ENCODE results near the gene E2F1. TPM values are rescaled to one million over a fixed set of nuclear protein-coding genes. Genes with fewer than 3 reads are reported as not detected.
A peak's percentile ranks its signal among the peaks of the same experiment; 100 is the strongest.

E2F1 gene
- total RNA-seq, 1 experiment from 2014 or later = 44.2 TPM

DNA sequence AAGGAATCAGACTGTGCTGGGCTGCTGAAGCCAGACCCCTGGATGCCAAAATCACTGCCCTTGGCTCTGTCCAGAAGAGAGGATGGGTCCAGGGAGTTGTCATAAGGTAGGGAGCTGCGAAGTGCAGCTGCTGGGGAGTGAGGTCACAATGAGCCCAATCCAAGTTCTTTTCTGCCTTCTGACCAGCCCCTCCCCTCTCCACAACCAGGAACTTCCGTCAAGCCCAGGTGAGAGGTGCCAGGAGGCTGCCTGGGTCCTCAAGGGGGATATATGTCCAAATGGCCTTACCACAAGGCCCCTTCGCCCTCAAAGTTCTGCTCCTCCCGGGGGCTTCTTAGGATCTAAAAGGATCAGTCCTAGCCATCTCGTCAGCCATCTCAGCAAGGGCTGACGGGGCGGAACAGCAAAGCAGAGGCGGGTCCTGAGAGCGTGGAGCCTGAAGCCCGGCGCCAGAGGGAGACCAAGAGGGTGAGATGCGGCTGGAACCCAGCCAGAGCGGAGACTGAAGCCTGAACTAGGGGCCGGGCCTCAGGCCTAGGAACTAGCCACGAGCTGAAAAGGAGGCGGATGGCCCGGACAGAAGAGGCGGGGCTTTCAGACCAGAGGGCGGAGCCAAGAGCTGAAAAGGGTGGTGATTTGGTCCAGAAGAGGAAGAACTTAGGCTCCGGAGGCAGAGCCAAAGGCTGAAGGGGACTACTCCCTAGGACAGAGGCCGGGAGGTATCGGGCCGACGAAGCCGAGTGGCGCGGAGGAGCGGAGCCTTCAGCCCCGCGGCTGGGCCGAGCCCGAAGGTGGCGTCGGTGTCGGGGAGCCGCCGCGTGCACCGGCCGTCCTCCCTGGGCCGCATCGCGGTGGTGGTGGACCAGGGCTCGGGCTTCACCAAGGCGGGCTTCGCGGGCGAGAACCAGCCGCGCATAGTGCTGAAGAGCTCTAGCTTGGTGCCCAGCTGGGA, 19.6 kb downstream of the E2F1 start, which contains the start of gene ACTL10:
ACTL10 (plus strand) TSS at position 651 of the 952 bp plus-strand sequence. CDS start 555 bp downstream, outside the sequence.
- H3K4me1 Mint-ChIP-seq = peaks cover 28% of the 10 kb centered on the region
- POLR2A ChIA-PET = interaction anchor here (0.5 to 3.4 kb wide), 15 partner anchors 12 to 404 kb away, joined by 3 to 24 read pairs (median 4); partner anchors contain the start of genes CBFA2T2, CDK5RAP1, PXMP4 and ZNF341
- H3K4me3 Mint-ChIP-seq = peak within 1 kb of the TSS; percentile 80
- H3K27me3 Mint-ChIP-seq (ENCODE audit: low read depth) = peaks cover 16% of the 10 kb centered on the region
- no peaks in the 10 kb centered on the region for H3K9me3 Mint-ChIP-seq
- H3K27ac Mint-ChIP-seq = peak within 1 kb of the TSS; percentile 91
- DNase-seq (ENCODE audit: low spot score) (peak; percentile 98), ATAC-seq (peak; percentile 82)
- peaks cover 5% of the 10 kb centered on the region; the same call in 1 of the 2 replicates for H3K36me3 Mint-ChIP-seq
- CTCF ChIA-PET = interaction anchor here (0.6 to 7.9 kb wide), 28 partner anchors 13 to 1284 kb away, joined by 3 to 134 read pairs (median 4); partner anchors contain the start of genes CBFA2T2, CDK5RAP1, PXMP4 and SNTA1
- TF ChIP-seq, protein P1, sequence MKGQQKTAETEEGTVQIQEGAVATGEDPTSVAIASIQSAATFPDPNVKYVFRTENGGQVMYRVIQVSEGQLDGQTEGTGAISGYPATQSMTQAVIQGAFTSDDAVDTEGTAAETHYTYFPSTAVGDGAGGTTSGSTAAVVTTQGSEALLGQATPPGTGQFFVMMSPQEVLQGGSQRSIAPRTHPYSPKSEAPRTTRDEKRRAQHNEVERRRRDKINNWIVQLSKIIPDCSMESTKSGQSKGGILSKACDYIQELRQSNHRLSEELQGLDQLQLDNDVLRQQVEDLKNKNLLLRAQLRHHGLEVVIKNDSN (CRISPR knock-in tag; IDR thresholded peaks at IDR 0.05) = peak; percentile 32; the same call in 1 of the 2 replicates
- TF ChIP-seq NFYB (CRISPR knock-in tag; conservative IDR thresholded peaks at IDR 0.05; ENCODE audit: low read depth) (no peak), ZNF416 (CRISPR knock-in tag; IDR thresholded peaks at IDR 0.05) (no peak), RELA (CRISPR knock-in tag; IDR thresholded peaks at IDR 0.05; ENCODE audit: borderline replicate concordance) (no peak), NR2C2 (CRISPR knock-in tag; IDR thresholded peaks at IDR 0.05) (no peak), ZNF121 (CRISPR knock-in tag; IDR thresholded peaks at IDR 0.05) (no peak), ZNF317 (CRISPR knock-in tag; IDR thresholded peaks at IDR 0.05; ENCODE audit: borderline replicate concordance, low read depth) (no peak), GRHL2 (CRISPR knock-in tag; IDR thresholded peaks at IDR 0.05; ENCODE audit: insufficient replicate concordance, severe bottlenecking) (no peak), IRF2 (CRISPR knock-in tag; IDR thresholded peaks at IDR 0.05; ENCODE audit: borderline replicate concordance, low read depth) (no peak), SOX15 (CRISPR knock-in tag; IDR thresholded peaks at IDR 0.05) (no peak), ELF4 (CRISPR knock-in tag; IDR thresholded peaks at IDR 0.05; ENCODE audit: low read depth) (no peak), KAT7 (CRISPR knock-in tag; IDR thresholded peaks at IDR 0.05; ENCODE audit: borderline replicate concordance) (peak; percentile 9; the same call in 1 of the 2 replicates), GTF2I (CRISPR knock-in tag; conservative IDR thresholded peaks at IDR 0.05) (no peak), TEAD1 (CRISPR knock-in tag; IDR thresholded peaks at IDR 0.05) (no peak), ZNF138 (CRISPR knock-in tag; conservative IDR thresholded peaks at IDR 0.05) (no peak), CBFB (CRISPR knock-in tag; IDR thresholded peaks at IDR 0.05; ENCODE audit: low read depth) (no peak), OVOL2 (CRISPR knock-in tag; IDR thresholded peaks at IDR 0.05; ENCODE audit: borderline replicate concordance) (no peak), JUN (CRISPR knock-in tag; IDR thresholded peaks at IDR 0.05) (no peak)
- TF ChIP-seq, protein P2, sequence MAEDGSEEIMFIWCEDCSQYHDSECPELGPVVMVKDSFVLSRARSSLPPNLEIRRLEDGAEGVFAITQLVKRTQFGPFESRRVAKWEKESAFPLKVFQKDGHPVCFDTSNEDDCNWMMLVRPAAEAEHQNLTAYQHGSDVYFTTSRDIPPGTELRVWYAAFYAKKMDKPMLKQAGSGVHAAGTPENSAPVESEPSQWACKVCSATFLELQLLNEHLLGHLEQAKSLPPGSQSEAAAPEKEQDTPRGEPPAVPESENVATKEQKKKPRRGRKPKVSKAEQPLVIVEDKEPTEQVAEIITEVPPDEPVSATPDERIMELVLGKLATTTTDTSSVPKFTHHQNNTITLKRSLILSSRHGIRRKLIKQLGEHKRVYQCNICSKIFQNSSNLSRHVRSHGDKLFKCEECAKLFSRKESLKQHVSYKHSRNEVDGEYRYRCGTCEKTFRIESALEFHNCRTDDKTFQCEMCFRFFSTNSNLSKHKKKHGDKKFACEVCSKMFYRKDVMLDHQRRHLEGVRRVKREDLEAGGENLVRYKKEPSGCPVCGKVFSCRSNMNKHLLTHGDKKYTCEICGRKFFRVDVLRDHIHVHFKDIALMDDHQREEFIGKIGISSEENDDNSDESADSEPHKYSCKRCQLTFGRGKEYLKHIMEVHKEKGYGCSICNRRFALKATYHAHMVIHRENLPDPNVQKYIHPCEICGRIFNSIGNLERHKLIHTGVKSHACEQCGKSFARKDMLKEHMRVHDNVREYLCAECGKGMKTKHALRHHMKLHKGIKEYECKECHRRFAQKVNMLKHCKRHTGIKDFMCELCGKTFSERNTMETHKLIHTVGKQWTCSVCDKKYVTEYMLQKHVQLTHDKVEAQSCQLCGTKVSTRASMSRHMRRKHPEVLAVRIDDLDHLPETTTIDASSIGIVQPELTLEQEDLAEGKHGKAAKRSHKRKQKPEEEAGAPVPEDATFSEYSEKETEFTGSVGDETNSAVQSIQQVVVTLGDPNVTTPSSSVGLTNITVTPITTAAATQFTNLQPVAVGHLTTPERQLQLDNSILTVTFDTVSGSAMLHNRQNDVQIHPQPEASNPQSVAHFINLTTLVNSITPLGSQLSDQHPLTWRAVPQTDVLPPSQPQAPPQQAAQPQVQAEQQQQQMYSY (CRISPR knock-in tag; IDR thresholded peaks at IDR 0.05) = no peak
- TF ChIP-seq, protein P3, sequence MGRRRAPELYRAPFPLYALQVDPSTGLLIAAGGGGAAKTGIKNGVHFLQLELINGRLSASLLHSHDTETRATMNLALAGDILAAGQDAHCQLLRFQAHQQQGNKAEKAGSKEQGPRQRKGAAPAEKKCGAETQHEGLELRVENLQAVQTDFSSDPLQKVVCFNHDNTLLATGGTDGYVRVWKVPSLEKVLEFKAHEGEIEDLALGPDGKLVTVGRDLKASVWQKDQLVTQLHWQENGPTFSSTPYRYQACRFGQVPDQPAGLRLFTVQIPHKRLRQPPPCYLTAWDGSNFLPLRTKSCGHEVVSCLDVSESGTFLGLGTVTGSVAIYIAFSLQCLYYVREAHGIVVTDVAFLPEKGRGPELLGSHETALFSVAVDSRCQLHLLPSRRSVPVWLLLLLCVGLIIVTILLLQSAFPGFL (CRISPR knock-in tag; IDR thresholded peaks at IDR 0.05; ENCODE audit: borderline replicate concordance) = no peak
- TF ChIP-seq, protein P4, sequence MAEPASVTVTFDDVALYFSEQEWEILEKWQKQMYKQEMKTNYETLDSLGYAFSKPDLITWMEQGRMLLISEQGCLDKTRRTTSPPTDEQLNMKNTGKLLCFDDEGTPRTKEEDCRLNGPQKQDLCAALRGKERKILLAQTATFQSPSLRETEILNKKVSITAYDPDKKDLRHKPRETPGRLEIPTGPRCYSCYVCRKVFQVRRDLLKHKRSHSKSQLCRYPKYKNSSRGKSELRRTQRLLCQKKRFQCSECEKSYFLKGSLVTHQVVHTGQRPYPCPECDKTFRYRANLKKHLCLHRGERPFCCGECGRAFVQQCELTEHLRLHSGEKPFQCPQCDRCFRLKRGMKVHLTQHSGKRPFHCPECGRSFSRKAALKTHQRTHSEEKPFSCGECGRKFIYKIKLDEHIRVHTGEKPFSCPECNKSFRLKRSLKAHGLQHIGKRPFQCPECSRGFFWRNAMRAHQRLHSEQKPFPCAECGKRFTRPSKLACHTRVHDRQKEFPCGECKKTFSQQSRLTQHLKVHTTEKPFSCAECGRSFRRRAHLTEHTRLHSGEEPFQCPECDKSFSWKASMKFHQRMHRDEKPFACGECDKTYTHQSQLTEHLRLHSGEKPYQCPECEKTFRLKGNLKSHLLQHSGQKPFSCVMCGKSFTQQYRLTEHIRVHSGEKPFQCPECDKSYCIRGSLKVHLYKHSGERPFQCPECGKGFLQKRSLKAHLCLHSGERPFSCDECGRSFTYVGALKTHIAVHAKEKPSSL (CRISPR knock-in tag; conservative IDR thresholded peaks at IDR 0.05) = no peak
- TF ChIP-seq, protein P5, sequence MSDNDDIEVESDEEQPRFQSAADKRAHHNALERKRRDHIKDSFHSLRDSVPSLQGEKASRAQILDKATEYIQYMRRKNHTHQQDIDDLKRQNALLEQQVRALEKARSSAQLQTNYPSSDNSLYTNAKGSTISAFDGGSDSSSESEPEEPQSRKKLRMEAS (CRISPR knock-in tag; IDR thresholded peaks at IDR 0.05) = peak; percentile 64; the same call in 1 of the 2 replicates
- TF ChIP-seq, protein P6, sequence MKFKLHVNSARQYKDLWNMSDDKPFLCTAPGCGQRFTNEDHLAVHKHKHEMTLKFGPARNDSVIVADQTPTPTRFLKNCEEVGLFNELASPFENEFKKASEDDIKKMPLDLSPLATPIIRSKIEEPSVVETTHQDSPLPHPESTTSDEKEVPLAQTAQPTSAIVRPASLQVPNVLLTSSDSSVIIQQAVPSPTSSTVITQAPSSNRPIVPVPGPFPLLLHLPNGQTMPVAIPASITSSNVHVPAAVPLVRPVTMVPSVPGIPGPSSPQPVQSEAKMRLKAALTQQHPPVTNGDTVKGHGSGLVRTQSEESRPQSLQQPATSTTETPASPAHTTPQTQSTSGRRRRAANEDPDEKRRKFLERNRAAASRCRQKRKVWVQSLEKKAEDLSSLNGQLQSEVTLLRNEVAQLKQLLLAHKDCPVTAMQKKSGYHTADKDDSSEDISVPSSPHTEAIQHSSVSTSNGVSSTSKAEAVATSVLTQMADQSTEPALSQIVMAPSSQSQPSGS (CRISPR knock-in tag; IDR thresholded peaks at IDR 0.05; ENCODE audit: borderline replicate concordance, low read depth) = 0 out of 2 replicates have a peak, but pooled peaks have one; percentile 16
- TF ChIP-seq, protein P7, sequence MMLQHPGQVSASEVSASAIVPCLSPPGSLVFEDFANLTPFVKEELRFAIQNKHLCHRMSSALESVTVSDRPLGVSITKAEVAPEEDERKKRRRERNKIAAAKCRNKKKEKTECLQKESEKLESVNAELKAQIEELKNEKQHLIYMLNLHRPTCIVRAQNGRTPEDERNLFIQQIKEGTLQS (CRISPR knock-in tag; conservative IDR thresholded peaks at IDR 0.05) = no peak

Measured in WTC11 (cell line).